ENCODE measurements around the gene ZNF438. TPM values are rescaled to one million over a fixed set of nuclear protein-coding genes. Genes with fewer than 3 reads are reported as not detected.

The ZNF438 gene
- total RNA-seq, 1 donor: 2.2 TPM

DNA sequence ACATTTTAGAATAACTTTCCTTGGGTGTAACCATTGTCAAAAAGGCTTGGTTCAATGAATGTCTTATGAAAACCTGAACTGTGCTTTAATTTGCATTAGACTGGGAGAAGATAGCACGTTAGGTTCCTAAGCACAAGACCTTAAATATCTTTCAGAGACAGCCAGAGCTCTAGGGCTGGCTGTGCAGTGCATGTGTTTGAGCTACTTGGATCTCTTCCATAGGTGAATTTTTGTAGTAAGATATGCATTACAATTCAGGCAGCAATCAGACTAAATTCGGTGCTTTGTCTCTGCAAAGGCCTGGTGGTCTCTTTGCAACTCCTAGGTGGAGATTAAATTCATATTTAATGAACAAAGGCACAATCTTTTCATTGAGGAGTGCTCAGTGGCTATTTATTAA is 192.0 kb downstream of the ZNF438 start:
- Histone ChIP-seq H3K4me3 (ENCODE audit: low read length) (no peak overlapping the region), H3K9me3 (ENCODE audit: low read depth, low read length) (no peaks in the 10 kb centered on the region), H3K27me3 (ENCODE audit: insufficient read depth, low read length) (no peaks in the 10 kb centered on the region), H3K4me1 (ENCODE audit: insufficient read depth, low read length) (no peaks in the 10 kb centered on the region)

DNA sequence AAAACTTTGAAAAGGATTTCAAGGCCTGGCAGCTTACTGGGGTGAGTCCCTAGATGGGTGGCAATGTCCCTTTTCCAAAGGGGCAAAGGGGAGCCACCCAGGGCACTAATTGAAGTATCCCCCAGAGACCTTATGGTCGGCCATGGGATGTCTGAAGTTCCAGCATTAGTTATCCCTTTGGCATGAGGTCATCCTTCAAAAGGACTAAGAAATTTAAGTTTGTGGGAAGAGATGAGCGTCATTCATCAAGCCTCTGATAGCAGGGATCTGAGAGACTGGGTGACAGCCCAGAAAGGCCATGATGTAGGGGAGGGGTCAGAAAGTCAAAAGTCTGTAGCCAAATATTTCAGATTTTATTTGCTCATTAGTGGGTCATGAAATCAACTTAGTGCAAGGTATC is 195.3 kb downstream of the ZNF438 start:
- Histone ChIP-seq H3K4me1 (ENCODE audit: insufficient read depth, low read length) (no peaks in the 10 kb centered on the region), H3K27me3 (ENCODE audit: insufficient read depth, low read length) (no peaks in the 10 kb centered on the region), H3K9me3 (ENCODE audit: low read depth, low read length) (no peaks in the 10 kb centered on the region), H3K4me3 (ENCODE audit: low read length) (no peak overlapping the region)

DNA sequence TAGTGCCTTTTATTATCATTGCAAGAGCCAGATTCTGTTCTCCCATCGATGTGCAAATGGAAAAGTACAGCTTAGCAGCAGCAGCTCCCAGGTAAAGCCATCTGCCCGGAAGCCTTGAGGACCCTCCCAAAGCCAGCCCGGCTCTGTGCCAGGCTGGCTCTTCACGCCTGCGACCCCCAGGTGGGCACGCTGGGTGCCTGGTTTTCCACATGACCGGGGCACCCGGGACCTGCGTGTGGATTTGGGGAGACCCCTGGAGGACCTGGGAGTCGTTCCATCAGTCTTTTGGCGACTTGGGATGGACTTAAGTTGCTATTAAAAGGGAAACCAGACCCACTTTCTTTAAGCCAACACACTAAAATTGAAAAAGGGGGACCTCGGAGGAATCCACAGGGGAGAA is 196.5 kb downstream of the ZNF438 start:
- H3K4me3 ChIP-seq (ENCODE audit: low read length): no peak overlapping the region
- no peaks in the 10 kb centered on the region for H3K9me3 ChIP-seq (ENCODE audit: low read depth, low read length)
- H3K4me1 ChIP-seq (ENCODE audit: insufficient read depth, low read length): no peaks in the 10 kb centered on the region
- no peaks in the 10 kb centered on the region for H3K27me3 ChIP-seq (ENCODE audit: insufficient read depth, low read length)

DNA sequence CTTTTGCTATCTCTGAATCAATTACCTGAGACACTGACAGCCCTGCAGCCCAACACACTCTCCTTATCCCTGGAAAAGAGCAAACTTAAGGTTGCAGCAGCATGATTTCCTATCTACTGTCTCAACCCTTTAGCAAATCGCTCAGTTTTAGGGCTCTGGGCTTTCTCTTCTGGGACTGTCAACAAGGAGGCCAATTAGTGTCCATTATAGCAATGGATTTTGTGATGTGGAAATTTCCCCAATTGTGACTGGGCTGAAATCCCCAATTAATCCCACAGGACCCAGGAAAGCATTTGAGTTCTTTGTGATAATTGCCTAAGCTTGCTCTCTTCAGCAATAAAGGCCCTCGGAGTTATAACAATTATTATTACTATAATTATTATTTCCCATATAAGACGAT is 197.0 kb downstream of the ZNF438 start:
- no peaks in the 10 kb centered on the region for H3K27me3 ChIP-seq (ENCODE audit: insufficient read depth, low read length)
- no peaks in the 10 kb centered on the region for H3K4me1 ChIP-seq (ENCODE audit: insufficient read depth, low read length)
- no peaks in the 10 kb centered on the region for H3K9me3 ChIP-seq (ENCODE audit: low read depth, low read length)
- H3K4me3 ChIP-seq (ENCODE audit: low read length): no peak overlapping the region

DNA sequence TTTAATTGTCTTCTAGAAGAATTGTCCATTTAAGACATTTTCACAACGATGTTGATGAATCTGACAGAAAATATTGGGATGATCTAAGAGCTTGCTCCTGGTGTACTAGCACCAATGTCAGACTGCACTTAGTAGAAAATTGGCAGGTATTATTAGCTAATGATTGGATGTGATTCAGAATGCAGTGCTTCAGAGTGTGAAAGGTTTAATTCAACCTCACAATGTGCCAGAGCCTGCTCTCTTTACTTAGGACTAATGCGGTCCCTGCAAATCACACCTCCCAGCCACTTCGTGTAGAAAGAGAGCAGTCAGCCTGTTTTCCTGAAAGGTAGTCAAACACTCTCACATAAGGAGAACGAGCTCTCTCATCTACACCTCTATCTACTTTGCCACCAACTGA is 197.5 kb downstream of the ZNF438 start:
- H3K4me3 ChIP-seq (ENCODE audit: low read length): no peak overlapping the region
- H3K27me3 ChIP-seq (ENCODE audit: insufficient read depth, low read length): no peaks in the 10 kb centered on the region
- H3K9me3 ChIP-seq (ENCODE audit: low read depth, low read length): no peaks in the 10 kb centered on the region
- H3K4me1 ChIP-seq (ENCODE audit: insufficient read depth, low read length): no peaks in the 10 kb centered on the region

DNA sequence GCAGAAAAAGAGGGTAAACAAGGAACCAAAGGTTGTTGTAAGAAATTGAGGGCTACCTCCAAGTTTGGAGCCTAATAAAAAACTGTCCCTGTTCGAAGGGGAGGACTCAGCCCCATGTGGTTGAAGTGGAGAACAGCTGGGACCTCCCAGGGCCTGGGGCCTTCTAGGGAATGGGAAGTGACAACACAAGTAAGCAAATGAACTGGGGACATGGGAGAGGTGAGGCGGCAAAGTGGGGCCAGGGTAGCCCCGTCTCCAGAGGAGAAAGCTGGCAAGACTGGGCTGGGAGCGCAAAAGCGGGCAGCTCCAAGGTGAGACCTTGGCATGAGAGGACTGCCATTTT is 198.1 kb downstream of the ZNF438 start:
- Histone ChIP-seq H3K4me3 (ENCODE audit: low read length) (no peak overlapping the region), H3K9me3 (ENCODE audit: low read depth, low read length) (no peaks in the 10 kb centered on the region), H3K27me3 (ENCODE audit: insufficient read depth, low read length) (no peaks in the 10 kb centered on the region), H3K4me1 (ENCODE audit: insufficient read depth, low read length) (no peaks in the 10 kb centered on the region)

DNA sequence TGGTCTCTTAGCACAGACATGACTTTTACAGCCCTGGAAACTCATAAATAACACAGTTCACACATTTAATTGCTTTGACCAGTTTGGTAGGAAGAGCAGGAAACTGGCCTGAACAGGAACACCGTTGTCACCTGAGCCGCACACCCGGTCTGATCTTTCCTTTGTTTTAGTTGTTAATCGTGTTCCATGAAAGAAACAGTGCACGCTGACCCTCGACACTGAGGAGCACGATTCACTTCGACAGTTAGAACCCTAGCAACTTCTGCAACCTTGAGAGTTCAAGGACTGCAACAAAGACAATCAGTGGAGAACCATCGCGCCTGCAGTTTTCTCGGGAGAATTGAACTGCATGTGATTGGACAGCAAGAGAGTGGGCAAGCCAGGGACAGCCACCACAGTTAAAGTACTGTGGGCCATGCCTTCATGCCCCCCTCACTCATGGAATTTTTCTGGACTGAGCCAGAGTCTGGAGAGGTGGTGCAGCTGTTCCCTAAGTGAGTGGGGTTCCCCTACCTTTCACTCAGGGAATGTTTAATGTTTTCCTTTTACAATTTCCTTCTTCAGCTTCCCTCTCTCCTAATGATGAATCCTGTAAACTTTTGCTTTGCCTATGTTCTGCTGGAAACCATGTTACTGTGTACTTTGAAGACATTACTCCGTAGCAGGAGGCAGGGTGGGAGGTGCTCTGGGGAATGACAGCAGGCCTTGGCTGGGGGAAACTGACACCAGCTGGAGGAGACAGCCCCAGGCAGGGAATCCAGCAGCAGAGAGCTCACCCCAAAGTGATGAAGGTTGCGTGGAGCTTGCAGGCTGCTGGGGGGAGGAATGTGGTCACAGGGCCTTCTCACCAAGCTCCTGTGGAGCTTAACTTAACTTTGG is 198.7 kb downstream of the ZNF438 start:
- Histone ChIP-seq H3K4me3 (ENCODE audit: low read length) (no peak overlapping the region), H3K4me1 (ENCODE audit: insufficient read depth, low read length) (no peaks in the 10 kb centered on the region), H3K9me3 (ENCODE audit: low read depth, low read length) (no peaks in the 10 kb centered on the region), H3K27me3 (ENCODE audit: insufficient read depth, low read length) (no peaks in the 10 kb centered on the region)

DNA sequence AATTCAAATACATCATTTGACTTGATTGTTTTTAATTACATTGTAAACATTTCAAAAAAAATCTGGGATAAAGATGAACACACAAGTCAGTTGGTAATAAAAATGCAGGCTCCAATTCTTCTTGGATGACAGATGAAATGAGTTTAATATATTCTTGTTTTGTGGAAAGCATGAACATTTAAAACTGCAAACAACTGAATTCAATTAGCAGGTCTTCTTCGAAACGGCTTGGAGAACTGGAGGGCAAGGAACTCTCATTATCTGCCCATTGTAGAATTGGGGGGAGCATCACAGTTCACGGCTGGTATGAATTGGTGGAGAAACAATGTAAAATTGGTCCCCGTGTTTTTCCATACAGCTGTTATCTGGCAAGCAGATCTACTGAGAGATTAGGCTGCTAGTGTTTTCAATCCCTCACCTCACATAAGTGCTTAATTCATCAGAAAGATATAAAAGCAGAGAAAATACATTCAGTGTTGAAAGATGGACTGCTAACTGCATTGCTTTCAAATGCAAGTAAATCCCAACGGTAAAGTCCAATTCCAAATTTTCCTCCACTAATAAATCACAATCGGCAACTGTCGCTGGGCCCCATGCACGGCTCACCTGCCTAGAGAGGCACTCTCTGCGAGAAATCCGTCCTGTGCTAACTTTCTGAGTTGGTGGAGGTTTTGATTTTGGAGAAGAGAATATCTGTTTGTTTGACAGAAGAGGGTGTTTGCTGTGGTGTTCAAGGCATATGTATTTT is 199.5 kb downstream of the ZNF438 start:
- Histone ChIP-seq H3K4me3 (ENCODE audit: low read length) (no peak overlapping the region), H3K27me3 (ENCODE audit: insufficient read depth, low read length) (no peaks in the 10 kb centered on the region), H3K9me3 (ENCODE audit: low read depth, low read length) (no peaks in the 10 kb centered on the region), H3K4me1 (ENCODE audit: insufficient read depth, low read length) (no peaks in the 10 kb centered on the region)

DNA sequence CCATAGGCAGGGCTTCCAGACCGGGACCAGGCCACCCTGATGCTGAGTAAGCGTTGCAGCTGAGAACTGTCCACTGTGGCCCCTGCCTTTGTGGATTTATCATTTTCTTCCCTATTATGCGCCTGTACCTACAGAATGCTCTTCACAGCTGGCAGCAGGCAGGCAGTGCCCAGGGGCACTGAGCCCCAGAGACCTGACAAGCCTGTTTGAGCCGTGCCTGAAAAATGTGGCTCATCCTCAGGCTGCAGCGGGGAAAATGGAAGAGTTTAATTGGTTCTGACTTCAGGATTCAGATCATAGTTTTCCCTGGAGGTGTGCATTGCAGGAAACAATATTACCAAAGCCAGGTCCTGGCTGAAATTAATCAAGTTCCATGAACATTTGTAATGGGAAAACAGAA is 200.2 kb downstream of the ZNF438 start:
- H3K4me1 ChIP-seq (ENCODE audit: insufficient read depth, low read length): no peaks in the 10 kb centered on the region
- H3K27me3 ChIP-seq (ENCODE audit: insufficient read depth, low read length): no peaks in the 10 kb centered on the region
- H3K9me3 ChIP-seq (ENCODE audit: low read depth, low read length): no peaks in the 10 kb centered on the region
- H3K4me3 ChIP-seq (ENCODE audit: low read length): no peak overlapping the region

DNA sequence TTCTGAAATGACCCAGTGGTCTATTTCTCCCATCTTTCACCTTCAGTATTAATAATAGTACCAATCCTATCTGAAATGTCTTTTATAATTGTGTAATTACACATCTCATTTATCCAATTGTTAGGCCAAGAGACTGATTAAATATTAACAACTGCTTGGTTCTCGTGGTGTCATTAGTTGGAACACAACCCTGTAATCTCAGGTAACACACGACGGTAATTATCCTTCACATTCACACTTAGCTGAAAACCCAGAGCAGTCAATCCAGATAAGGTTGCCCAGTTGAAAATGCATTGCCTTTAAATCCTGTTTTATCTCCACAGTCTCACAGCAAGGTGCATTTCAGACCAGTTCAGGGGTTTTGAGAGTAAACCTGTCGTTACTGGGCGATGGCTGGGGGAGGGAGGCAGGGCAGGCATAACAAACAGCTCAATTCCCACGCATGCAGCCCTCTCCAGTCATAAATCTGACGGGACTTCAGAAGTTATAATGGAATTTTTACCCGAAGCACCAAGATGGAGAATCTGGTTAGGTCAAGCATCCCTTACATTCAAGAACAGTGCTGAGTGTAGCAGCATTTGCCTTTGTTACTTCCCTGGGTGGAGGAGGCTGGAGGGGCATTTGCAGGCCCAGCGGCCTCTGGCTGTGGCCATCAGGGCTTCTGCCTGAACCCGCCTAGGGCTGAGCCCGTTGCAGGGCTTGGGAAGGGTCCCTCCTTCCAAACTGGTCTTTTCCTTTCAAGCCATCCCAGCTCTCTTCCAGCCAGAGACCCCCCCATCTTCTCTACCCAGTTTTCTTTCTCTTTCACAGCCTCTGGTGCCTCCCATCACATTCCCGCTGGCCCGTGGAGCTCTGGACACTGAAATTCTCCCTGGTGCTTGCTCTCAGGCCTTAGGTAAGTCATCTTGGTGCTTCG is 201.1 kb downstream of the ZNF438 start:
- H3K27me3 ChIP-seq (ENCODE audit: insufficient read depth, low read length): no peaks in the 10 kb centered on the region
- no peaks in the 10 kb centered on the region for H3K4me1 ChIP-seq (ENCODE audit: insufficient read depth, low read length)
- no peaks in the 10 kb centered on the region for H3K9me3 ChIP-seq (ENCODE audit: low read depth, low read length)
- H3K4me3 ChIP-seq (ENCODE audit: low read length): no peak overlapping the region

DNA sequence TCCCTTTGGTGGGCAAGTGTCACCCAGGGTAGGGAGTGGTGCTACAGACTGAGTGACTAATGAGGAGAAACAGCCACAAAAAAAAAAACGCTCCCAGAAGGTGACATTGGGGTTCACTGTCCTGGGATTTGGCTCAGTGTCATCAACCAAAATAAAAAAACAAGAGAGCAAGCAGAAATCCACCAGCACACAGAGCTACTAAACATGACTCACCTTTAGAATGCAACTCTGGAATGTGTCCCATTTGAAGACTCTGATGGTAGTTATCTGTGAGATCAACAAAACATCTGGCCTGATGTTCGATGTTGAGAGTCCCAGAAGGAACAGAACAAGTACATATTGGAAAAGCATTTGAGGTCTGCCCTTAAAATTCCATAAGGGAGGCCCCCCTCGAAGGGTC is 201.8 kb downstream of the ZNF438 start:
- Histone ChIP-seq H3K27me3 (ENCODE audit: insufficient read depth, low read length) (no peaks in the 10 kb centered on the region), H3K4me3 (ENCODE audit: low read length) (no peak overlapping the region)

DNA sequence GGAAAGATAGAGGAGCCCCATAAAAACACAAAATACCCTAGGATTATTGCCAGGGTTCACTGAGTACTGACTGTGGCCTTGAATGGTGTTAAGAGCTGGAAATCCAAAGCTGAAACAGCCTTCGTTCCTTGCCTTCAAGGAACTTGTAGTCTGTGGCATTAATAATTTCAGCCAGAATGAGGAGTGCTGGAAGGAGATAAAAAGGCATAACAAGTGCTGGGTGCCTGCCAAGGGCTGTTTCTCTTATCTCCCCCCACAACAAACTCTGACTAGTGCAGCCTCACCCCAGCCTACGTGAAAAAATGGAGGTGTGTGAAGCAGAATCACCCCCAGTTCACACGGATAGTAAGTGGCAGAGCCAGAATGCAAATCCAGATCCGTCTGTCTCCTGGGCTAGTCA is 203.0 kb downstream of the ZNF438 start:
- Histone ChIP-seq H3K9me3 (ENCODE audit: low read depth, low read length) (no peaks in the 10 kb centered on the region), H3K4me3 (ENCODE audit: low read length) (no peak overlapping the region), H3K4me1 (ENCODE audit: insufficient read depth, low read length) (no peaks in the 10 kb centered on the region), H3K27me3 (ENCODE audit: insufficient read depth, low read length) (no peaks in the 10 kb centered on the region)

More for the DNA sequence above, 201.8 kb downstream of the ZNF438 start:
- no peaks in the 10 kb centered on the region for H3K9me3 ChIP-seq (ENCODE audit: low read depth, low read length)
- no peaks in the 10 kb centered on the region for H3K4me1 ChIP-seq (ENCODE audit: insufficient read depth, low read length)

DNA sequence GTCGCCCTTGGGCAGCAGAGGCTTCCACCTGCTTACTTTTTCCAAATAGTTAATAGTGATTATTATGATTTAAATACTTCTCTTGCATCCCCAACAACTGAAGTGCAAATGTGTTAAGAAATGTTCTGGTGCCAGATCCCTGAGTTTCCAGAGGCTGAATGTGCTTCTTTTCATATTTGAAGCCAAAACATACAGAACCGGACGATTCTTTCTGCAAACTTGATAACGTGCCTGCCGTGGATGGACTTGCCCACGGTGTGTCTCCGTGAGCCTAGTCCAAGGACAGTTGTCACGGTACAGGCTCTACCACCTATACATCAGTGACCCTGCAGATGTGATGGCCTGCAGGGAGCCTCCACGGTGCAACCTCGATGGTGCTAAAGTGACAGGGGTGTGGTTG is 203.5 kb downstream of the ZNF438 start:
- no peaks in the 10 kb centered on the region for H3K27me3 ChIP-seq (ENCODE audit: insufficient read depth, low read length)
- no peaks in the 10 kb centered on the region for H3K9me3 ChIP-seq (ENCODE audit: low read depth, low read length)
- no peaks in the 10 kb centered on the region for H3K4me1 ChIP-seq (ENCODE audit: insufficient read depth, low read length)
- no peak overlapping the region for H3K4me3 ChIP-seq (ENCODE audit: low read length)

DNA sequence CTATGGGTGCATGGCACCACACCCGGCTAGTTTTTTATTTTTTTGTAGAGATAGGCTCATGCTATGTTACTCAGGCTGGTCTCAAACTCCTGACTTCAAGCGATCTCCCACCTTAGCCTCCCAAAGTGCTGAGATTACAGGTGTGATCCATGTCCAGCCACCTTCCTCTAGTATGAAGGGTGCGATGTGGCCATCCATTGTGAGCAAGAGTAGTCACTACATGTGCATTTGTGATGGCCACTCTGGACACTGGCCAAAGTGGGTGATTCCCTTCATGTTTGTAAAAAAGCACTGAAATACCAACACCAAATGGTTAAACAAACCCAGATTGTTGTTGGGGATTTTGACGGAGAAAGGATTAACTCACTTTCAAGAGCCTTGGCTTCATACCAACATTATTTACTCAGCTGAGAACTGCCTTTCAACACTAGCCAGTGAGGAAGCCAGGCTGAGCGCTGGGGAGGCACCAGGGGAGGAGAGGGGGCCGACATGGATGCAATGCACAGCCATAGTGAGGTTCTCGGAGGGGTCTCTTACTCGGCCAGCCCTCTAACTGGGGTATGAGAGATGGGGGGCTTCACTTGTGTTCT is 204.0 kb downstream of the ZNF438 start:
- H3K9me3 ChIP-seq (ENCODE audit: low read depth, low read length): no peaks in the 10 kb centered on the region
- H3K27me3 ChIP-seq (ENCODE audit: insufficient read depth, low read length): no peaks in the 10 kb centered on the region
- H3K4me1 ChIP-seq (ENCODE audit: insufficient read depth, low read length): no peaks in the 10 kb centered on the region
- H3K4me3 ChIP-seq (ENCODE audit: low read length): no peak overlapping the region

DNA sequence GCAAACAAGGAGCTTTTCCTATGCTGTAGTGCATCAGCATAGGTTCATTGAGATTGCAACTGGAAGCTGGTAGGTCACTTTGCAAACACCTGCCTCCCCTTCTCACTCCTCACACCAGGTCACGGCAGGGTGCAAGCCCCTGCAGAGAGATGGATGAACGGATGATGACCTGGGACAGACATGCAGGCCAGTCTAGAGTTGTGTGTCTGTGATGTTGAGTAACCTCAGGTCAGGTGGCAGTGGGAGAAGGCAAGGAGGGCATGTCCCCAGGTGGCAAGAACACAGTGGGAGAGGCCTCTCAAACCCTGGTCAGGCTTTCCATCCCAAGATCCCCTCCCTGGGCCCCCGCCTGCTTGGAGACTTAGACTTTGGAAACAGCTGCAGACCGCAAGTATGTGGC is 205.0 kb downstream of the ZNF438 start:
- no peak overlapping the region for H3K4me3 ChIP-seq (ENCODE audit: low read length)
- no peaks in the 10 kb centered on the region for H3K4me1 ChIP-seq (ENCODE audit: insufficient read depth, low read length)
- H3K9me3 ChIP-seq (ENCODE audit: low read depth, low read length): no peaks in the 10 kb centered on the region
- no peaks in the 10 kb centered on the region for H3K27me3 ChIP-seq (ENCODE audit: insufficient read depth, low read length)
